Thyroid gland (tissue), 4 donors: Measurements from ENCODE around the gene XRCC5.

Source experiments
- CTCF ChIP-seq, 6 experiments: fragments of 200-600 bp in 3 of 6; fragments of 450-650 bp in 3 of 6; sonication (generic) in 3 of 6; IDR thresholded peaks; one replicate each; pipeline ENCODE4 v1.5.1; 2016 to 2019; ENCODE audit warnings: antibody characterized with exemption in 6 of 6, mild to moderate bottlenecking in 2 of 6, inconsistent platforms in 1 of 6, moderate library complexity in 1 of 6
- POLR2A ChIP-seq, 2 donors: fragments of 450-650 bp; IDR thresholded peaks; one replicate each; pipeline ENCODE4 v1.6.1; 2017; ENCODE audit warnings: antibody characterized with exemption in 2 of 2, mild to moderate bottlenecking in 2 of 2, moderate library complexity in 1 of 2

- TF ChIP-seq CTCF (IDR thresholded peaks at IDR 0.05), result no peak
- no peak for TF ChIP-seq POLR2A (IDR thresholded peaks at IDR 0.05)
Observed at GRCh38 chr2:216070195-216070594, 39.0 kb upstream of the XRCC5 start.
